Fibroblast of skin of back (primary cell): ENCODE data around the gene ADGRL3.
"Not testable (repeated sequence)": the region's sequence is repeated elsewhere in the genome, so short reads cannot be mapped to it uniquely, and the experiment has no call there.

Source experiments
- DNase-seq: peaks from one replicate; pipeline ENCODE4 v3.0.0-alpha.2; 2013

The ADGRL3 gene

GRCh38 chr4:61757983-61758382 lies 557.9 kb downstream of the ADGRL3 start:
- not testable (repeated sequence) for DNase-seq

- DNase-seq, result not testable (repeated sequence)
Observed at GRCh38 chr4:61758596-61758995, 558.5 kb downstream of the ADGRL3 start.

GRCh38 chr4:61759245-61759644 lies 559.1 kb downstream of the ADGRL3 start:
- DNase-seq, result not testable (repeated sequence)

GRCh38 chr4:61759885-61760284 lies 559.8 kb downstream of the ADGRL3 start:
- DNase-seq, result not testable (repeated sequence)

GRCh38 chr4:61760820-61761219 lies 560.7 kb downstream of the ADGRL3 start:
- DNase-seq, result no peak

DNA sequence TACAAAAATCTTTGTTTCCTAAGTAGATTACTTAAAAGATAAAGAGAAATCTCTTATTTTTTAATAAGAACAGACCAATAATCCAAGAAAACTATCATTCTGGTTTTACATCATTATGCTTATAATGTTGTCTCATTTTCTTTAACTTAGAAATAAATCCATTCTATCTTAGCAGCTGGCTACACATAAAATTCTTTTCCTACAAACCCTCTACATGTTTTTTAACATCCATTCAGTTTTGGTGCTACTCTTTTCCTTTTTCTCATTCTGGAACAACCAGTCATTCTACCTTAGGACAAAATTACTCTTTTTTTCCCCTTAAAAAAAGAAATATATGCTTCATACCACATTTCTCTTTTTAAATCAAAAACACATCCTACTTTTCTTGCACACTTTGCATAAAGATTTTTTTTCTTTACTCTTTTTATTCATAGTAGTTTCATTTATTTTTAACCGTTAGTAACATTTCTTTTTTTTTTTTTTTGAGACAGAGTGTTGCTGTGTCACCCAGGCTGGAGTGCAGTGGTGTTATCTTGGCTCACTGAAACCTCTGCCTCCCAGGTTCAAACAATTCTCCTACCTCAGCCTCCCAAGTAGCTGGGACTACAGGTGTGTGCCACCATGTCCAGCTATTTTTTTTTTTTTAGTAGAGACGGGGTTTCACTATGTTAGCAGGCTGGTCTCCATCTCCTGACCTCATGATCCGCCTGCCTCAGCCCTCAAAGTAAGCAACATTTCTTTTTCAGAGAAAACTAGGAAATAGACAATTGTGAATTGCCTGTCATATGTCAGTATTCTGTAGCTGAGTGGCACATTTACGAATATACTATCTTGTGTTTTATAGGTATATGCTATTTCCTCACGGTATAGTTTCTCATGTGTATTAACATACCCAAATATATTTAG lies 562.8 kb downstream of the ADGRL3 start:
- no peak for DNase-seq

- DNase-seq, result no peak
Observed at GRCh38 chr4:61763682-61764081, 563.6 kb downstream of the ADGRL3 start.

DNA sequence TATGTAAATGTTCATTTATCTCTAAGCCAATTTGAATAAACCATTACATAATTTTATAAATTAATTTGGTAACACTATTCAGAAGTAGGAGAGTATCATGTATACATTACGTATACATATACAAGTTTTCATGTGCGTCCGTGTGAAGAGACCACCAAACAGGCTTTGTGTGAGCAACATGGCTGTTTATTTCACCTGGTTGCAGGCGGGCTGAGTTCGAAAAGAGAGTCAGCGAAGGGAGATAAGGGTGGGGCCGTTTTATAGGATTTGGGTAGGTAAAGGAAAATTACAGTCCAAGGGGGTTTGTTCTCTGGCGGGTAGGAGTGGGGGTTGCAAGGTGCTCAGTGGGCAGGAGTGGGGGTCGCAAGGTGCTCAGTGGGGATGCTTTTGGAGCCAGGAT lies 564.0 kb downstream of the ADGRL3 start:
- DNase-seq, result not testable (repeated sequence)

DNA sequence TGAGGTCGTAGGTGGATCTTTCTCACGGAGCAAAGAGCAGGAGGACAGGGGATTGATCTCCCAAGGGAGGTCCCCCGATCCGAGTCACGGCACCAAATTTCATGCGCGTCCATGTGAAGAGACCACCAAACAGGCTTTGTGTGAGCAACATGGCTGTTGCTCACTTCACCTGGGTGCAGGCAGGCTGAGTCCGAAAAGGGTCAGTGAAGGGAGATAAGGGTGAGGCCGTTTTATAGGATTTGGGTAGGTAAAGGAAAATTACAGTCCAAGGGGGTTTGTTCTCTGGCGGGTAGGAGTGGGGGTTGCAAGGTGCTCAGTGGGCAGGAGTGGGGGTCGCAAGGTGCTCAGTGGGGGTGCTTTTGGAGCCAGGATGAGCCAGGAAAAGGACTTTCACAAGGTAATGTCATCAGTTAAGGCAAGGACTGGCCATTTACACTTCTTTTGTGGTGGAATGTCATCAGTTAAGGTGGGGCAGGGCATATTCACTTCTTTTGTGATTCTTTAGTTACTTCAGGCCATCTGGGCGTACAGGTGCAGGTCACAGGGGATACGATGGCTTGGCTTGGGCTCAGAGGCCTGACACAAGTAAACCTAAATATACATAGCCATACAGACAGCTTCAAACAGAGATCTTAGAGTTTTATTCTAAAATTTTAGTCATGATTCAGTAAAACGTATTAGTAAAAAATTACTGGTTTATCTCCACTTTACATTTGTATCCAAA lies 569.5 kb downstream of the ADGRL3 start:
- DNase-seq, result not testable (repeated sequence)

DNA sequence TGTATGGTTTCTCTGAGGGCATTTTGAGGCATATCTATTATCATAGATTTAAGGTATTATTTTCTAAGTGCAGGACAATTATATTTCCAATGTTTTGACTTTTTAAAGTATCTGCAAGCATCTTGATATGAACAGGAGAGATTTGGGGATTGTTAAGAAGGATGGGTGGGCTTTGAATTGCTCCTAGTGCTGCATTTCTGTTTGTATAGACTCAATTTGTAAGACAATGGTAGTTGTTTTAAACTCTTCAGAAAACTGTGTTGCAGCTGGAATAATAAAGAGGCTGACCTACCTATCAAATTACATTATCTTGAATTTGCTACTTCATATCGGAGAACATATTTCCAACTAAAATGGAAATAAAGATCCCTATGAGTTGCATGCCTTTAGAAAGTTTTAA lies 570.3 kb downstream of the ADGRL3 start:
- no peak for DNase-seq

GRCh38 chr4:61771056-61771455 lies 570.9 kb downstream of the ADGRL3 start:
- DNase-seq, result no peak

DNA sequence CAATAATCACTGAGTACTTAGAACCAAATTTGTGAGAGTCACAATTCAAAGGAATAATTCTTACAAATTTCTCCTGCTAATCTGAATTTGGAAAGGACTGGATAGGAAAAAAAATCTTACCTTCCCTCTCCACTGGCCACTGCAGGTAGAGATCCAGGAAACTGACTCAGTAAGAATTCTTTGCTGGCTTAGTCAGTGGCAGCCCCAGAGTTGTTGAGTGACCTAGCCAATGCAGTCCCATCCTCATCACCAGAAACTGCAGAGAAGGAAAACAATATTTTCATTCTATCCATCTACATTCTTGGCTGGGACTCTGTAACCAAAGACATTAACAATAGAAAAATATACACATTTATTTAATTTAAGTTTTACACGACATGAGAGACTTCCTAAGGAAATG lies 572.0 kb downstream of the ADGRL3 start:
- DNase-seq, result peak; percentile 57

DNA sequence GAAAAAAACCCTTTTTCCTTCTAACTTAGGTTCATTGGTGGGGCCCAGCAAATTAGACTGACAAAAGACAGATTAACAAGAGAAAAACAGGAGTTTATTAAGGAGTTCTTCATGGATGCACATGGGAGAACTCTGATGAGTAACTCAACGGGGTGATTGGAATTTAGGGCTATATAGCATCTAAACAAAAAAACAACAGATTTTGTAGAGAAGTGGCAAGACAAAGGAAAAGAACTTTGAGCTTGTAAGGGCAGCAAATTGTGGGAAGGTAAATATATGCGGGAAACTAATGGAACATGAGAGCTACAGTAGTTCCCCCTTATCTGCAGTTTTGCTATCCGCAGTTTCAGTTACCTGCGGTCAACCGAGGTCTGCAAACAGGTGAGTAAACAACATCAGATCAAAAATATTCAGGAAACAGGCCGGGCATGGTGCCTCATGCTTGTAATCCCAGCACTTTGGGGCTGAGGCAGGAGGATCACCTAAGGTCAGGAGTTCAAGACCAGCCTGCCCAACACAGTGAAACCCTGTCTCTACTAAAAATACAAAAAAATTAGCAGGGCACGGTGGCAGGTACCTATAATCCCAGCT lies 573.6 kb downstream of the ADGRL3 start:
- DNase-seq, result no peak

- DNase-seq, result no peak
Observed at GRCh38 chr4:61782133-61782532, 582.0 kb downstream of the ADGRL3 start.

DNA sequence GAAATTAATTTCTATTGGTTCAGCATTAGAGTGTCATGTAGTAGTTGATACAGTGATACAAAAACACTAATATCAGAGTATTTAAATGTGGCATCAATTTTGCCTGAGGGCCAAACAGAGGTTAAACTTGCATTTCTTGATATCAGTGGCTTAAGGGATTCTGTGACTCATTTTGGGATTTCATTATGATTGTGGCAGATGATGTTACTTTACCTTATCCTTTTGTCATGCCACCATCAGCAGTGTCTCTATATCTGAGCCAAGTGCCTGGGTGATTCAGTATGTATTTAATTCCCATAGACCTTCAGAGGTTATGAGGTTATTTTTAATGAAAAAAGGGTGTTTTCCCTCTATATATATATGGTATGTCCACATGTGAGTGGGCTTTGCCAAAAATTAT lies 582.9 kb downstream of the ADGRL3 start:
- DNase-seq, result peak; percentile 28

DNA sequence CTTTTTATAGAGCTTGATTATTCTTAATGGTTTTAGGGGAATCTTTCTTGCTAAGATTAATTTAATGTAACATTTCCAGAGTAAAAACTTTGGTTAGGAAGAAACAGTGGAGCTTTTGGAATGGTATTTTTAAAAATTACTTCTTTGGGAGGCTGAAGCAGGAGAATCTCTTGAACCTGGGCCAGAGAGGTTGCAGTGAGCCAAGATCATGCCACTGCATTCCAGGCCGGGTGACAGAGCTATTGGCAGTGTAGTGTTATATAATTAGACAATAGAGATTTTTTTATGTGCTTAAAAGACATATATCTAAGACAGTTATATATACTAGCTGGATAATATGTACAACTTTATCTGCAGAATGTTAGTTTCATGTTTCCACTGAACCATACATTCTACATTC lies 585.6 kb downstream of the ADGRL3 start:
- DNase-seq, result no peak

GRCh38 chr4:61786211-61786610 lies 586.1 kb downstream of the ADGRL3 start:
- no peak for DNase-seq

- DNase-seq, result no peak
Observed at GRCh38 chr4:61795998-61796397, 595.9 kb downstream of the ADGRL3 start.

- DNase-seq, result no peak
Observed at GRCh38 chr4:61799794-61800193, 599.7 kb downstream of the ADGRL3 start.

DNA sequence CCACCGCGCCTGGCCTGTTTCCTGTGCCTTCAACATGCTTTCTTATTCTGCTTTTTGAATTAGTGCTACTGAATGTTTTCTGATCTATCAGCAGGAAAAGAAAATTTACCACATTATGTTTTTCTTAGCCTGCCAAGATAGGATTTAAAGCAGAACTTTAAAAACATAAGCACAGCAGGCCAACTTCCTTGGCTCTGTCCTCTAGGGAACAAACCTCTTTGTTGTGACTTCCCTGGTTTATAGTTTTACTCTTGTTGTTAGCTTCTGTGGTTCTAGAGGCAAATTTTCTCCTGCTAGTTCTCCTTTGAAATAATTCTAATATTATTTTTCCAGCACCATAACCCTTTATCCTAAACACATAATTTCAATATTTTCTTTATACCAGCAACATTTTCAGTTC lies 605.1 kb downstream of the ADGRL3 start:
- DNase-seq, result no peak

DNA sequence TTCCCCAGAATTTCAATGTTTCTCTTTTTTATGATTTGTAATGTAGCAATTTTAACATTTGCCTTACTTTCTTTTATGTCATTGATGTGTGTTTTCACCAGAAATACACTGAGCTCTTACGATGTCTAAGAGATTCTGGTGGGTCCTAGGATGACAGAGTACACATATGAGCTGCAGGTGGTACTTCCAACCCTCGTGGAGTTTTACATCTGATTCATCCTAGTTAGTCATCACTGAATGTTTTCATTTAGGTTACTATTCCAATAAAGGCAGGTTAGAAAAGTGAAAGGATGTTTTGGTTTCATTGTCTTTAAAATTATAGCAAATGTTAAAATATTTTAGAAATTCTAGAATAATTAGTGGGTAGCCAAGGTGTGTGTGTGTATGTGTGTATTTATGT lies 605.9 kb downstream of the ADGRL3 start:
- DNase-seq, result no peak

DNA sequence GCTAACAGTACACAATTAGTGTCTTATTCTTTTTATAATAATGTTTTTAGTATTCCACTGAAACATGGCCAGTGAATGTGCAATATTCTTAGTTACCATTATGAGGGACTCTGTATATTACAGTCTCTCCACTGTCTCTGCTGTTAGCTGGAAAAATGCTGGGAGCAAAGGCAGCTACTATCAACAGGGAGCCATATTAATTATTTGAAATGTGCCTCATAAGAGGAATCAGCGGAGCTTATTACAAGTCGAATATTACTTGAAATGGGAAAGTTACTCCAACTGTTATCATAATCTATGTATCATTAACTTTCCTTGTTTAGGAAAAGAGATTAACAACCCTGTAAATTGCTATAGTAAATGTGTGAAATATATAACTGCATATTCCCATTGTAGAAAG lies 612.0 kb downstream of the ADGRL3 start:
- no peak for DNase-seq

DNA sequence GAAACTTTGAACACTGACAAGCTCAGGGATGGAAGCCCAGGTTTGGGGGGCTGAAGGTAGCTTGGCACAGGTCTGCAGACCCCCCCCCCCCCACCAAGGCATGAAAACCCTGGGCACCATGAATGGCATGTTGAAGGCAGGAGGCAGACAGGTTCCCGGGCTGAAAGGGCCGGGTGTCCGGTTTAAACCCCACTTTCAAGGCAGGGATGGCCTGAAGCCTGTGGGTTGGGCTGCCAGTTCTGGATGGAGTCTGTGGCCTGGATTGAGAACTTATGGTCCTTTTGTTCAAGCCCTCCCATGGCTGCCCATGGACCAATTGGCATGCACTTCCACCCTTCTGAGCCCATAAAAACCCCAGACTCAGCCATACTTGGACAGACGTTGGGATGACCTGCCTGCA lies 616.9 kb downstream of the ADGRL3 start:
- DNase-seq, result no peak

- DNase-seq, result no peak
Observed at GRCh38 chr4:61820136-61820535, 620.0 kb downstream of the ADGRL3 start.
